GM18909 (cell line): ENCODE data around the gene SPDYE3.
"Not testable (repeated sequence)": the region's sequence is repeated elsewhere in the genome, so short reads cannot be mapped to it uniquely, and the experiment has no call there.

Experiments used
- ATAC-seq: cut with Tn5 transposase; IDR thresholded peaks from one replicate; pipeline ENCODE4 v1.9.1; 2021; ENCODE audit warnings: mild to moderate bottlenecking; ENCODE audit not compliant: unreplicated experiment, poor library complexity

The SPDYE3 gene

DNA sequence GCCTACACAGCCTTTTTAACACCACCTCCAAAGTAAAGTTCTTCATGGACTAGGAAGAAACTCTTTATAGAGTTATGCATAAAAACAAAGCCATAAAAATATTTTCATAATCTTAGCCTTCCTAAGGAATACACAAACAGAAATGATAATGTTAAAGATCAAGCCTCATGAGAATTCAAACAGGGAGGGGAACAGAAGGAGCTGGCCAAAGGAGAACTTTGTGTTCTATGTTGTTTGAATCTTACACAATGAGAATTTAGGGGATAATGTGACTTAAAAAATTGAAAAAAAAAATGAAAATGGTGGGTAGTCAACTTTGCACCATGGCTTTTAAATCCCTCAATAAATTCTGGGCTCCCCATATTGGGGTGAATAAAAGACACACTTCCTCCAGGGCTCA, 41.3 kb downstream of the SPDYE3 start:
- no peak for ATAC-seq

DNA sequence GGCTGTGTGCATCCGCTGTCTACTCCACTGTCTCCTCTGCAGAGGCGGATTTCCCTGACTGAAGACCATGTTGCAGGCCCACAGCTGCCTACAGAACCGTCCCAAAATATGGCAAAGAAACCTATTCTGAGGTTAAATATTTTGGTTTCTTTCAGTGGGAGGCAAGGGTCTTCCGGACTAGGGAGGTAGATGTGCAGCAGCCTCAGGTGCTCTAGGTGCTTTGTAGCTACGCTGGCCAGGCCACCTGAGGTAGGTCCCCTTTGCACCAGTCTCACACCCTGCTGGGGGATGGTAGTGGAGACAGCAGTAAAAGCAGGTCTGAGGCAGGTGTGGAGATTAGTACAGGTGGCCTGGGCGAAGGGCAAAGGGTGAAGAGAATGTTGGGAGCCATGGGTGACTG, 42.3 kb downstream of the SPDYE3 start:
- ATAC-seq: no peak

DNA sequence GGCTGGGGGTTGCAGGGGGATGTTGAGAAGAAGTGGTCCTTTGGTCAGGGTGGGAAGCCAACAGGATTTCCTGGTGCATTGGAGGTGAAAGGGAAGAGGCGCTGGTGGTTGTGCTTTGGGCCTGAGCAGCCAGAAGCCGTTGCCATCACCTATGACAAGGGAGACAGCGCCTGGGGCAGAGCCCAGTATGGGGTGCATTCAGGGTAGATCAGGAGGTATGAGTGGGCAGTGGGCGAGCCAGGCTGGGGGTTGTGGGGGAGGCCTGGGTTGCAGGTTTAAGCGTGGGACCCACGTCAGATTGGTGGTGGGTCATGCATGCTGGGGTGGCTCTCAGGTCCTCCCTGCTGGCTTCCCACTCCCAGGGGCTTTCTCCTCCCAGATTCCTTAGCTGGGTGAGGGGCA, 44.2 kb downstream of the SPDYE3 start:
- no peak for ATAC-seq

DNA sequence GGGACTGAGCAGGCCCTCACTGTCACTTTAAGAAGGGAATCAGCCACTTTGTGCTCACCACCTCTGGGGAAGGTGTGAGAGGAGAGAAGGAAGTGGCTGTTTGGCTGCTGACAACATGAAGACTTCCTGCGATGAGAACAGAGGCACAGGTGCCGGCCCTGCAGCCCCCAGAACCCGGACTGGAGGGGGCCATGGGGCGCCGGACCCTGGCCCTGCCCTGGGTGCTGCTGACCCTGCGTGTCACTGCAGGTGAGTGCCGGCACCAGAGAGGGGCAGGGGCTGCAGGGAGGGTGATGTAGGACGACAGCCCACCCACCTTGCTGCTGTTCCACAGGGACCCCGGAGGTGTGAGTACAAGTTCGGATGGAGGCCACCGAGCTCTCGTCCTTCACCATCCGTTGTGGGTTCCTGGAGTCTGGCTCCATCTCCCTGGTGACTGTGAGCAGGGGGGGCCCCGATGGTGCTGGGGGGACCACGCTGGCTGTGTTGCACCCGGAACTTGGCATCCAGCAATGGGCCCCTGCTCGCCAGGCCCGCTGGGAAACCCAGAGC, 44.8 kb downstream of the SPDYE3 start:
- ATAC-seq: not testable (repeated sequence)

DNA sequence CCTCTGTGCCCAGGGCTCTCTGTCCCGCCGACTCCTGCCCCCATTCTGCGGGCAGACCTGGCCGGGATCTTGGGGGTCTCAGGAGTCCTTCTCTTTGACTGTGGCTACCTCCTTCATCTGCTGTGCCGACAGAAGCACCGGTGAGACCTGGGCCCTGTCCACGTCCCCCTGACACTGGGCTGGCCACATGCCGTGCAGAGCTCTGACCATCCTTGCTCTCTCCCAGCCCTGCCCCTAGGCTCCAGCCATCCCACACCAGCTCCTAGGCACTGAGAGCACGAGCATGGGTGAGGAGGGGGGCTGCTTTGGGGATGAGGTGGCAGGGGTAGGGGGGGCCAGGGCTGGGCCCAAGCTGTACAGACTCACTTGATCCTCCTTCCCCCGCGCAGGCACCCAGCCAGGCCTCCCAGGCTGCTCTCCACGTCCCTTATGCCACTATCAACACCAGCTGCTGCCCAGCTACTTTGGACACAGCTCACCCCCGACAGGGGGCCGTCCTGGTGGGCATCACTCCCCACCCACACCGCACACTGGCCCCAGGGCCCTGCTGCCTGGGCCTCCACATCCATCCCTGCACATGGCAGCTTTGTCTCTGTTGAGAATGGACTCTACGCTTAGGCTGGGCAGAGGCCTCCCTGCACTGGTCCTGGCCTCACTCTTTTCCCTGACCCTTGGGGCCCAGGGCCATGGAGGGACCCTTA, 45.6 kb downstream of the SPDYE3 start:
- ATAC-seq: no peak

DNA sequence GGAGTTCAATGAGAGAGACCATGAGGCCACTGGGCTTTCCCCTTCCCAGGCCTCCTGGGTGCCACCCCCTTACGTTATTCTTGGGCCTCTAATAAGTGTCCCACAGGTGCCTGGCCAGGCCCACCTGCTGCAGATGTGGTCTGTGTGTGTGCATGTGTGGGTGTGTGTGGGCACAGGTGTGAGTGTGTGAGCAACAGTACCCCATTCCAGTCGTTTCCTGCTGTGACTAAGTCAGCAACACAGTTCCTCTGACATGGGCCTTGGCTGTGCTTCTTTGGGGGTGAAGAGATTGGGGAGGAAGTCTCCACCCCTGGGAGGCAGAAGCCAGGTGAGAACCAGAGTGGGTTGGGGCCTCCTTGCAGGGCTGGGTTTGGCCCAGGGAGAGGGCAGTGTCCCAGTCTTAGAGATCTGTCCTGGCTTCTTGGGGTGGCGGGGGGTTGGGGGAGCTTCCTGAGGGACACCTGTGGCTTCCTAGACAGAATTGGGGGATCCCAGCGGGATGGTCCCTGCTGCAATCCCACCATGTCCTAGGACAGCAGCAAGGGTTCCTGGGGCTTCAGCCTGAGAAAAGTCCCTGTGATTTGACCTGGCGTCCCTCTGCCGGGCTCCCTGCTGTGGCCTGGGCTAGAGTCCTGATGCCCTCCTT, 46.3 kb downstream of the SPDYE3 start:
- ATAC-seq: no peak

DNA sequence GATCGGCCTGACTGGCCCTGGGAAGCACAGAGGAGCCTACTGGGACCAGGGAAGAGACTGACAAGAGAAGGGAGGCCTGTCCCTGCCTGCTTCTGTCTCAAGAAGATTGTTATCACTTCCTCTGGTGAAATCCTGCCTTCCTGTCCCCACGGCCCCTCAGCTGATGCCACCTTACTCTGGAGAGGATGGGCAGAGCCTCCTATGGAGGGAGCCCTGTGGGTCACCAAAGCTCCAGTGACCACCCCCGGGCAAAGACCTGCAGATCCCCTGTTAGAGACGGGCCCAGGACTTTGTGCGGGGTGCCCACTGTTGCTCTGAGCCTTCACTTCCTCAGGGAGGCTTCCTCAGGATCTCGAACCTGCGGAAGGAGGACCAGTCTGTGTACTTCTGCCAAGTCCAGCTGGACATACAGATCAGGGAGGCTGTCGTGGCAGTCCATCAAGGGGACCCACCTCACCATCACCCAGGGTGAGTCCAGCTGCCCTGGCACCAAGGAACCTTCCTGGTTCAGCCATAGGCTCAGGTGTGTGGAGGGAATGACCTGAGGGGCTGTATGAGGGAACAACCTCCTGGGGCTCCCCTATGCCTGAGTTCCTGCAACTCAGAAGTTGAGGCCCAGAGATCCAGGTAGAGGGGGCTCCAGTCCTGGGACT, 49.0 kb downstream of the SPDYE3 start:
- ATAC-seq: no peak

DNA sequence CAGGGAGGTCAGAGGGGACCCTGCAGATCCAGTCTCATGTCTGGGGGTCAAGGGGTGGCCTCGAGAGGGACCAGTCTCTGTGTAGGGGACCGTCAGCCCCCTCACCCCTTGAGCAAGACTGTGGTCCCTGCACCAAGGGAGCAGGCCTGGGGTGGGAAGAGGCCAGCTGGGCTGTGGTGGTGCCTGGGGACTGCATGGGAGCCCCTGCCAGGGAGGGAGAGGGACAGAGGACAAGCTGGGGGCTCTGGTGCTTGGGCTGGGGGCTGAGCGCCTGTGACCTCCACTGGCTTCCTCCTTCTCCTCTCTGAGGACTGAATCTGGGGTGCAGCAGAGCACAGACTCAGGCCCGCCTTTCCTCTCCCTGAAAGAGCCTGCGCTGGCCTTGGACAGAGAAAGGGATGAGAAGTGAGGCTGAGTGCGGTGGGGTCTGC, 49.6 kb downstream of the SPDYE3 start:
- no peak for ATAC-seq

DNA sequence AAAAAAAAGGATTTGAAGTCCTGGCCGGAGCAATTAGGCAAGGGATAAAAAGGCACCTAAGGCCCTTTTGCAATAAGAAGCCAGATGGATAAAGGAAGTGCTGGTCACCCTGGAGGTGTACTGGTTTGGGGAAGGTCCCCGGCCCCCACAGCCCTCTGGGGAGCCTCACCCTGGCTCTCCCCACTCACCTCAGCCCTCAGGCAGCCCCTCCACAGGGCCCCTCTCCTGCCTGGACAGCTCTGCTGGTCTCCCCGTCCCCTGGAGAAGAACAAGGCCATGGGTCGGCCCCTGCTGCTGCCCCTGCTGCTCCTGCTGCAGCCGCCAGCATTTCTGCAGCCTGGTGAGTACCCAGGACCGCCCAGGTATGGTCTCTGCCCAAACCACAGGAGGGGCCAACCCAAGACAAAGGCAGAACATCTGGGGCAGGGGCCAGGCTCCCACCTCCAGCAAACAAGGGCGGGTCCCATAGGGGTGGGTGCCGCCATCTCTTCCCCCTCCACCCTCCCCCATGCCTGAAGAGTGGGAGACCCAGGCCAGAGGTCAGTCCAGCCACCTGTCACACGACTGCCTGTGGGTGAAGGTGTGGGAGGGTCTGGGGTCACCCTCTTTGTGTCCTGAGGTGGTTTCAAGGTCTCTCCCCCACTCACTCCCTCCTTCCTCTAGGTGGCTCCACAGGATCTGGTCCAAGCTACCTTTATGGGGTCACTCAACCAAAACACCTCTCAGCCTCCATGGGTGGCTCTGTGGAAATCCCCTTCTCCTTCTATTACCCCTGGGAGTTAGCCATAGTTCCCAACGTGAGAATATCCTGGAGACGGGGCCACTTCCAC, 50.7 kb downstream of the SPDYE3 start, which contains the start of gene PILRB:
TSS of gene PILRB (plus strand) at position 91 of the 830 bp plus-strand sequence. CDS start at position 277, 186 bp downstream.
- no peak for ATAC-seq

DNA sequence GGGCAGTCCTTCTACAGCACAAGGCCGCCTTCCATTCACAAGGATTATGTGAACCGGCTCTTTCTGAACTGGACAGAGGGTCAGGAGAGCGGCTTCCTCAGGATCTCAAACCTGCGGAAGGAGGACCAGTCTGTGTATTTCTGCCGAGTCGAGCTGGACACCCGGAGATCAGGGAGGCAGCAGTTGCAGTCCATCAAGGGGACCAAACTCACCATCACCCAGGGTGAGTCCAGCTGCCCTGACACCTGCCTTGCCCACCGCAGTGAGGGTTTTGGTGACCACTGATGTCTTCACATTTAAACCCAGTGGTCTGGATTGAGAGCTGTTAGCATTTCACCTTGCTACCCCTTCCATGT, 51.3 kb downstream of the SPDYE3 start:
- ATAC-seq: no peak

DNA sequence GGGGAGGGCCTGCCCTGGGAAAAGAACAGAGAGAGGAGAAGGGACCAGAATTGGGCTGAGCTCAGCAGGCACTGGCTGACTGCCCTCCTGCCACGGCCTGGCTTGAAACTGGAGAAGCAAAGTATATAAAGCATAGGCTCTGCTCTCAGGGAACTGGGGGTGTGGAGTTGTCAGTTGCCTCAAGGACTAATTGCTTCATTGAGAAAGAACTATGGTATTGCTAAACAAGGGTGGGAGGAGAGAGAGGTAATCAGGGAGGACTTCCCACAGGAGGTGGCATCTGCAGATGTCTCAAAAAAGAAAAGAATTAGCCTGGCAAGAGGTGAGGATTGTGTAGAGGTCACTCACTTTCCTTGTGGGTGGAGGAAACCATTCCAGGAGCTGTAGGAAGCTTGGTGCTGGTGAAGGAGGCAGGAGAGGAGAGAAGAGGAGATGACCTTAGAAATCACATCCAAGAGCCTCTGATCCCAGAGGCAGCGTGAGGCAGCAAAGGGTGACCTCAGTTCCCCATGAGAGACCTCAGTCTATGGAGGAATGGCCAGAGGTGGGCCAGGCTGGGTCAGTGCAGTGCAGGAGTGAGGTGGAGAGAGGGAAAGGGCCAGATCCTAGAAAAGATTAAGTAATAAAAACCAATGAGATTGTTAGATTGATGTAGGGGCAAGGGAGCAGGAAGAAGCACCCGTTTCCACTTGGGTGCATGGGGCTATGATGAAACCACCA, 52.8 kb downstream of the SPDYE3 start:
- no peak for ATAC-seq

DNA sequence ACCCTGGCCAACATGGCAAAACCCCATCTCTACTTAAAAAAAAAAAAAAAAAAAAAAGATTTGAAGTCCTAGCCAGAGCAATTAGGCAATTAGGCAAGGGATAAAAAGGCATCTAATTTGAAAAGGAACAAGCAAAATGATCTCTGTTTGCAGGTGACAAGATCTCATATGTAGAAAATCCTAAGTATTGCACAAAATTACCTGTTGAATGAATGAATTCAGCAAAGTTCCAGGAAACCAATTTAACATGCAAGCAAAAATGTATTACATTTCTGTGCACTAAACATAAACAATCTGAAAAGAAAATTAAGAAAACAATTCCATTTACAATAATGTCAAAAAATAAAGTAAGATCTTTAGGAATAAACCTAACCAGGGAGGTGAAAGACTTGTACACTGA, 55.6 kb downstream of the SPDYE3 start:
- ATAC-seq: no peak

DNA sequence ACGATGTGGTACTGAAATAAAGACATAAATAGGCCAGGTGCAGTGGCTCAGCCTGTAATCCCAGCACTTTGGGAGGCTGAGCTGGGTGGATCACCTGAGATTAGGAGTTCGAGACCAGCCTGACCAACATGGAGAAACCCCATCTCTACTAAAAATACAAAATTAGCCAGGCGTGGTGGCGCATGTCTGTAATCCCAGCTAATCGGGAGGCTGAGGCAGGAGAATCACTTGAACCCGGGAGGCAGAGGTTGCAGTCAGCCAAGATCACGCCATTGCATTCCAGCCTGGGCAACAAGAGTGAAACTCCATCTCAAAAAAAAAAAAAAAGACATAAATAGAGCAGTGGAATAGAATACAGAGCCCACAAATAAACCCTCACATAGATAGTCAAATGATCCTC, 56.3 kb downstream of the SPDYE3 start:
- ATAC-seq: not testable (repeated sequence)

DNA sequence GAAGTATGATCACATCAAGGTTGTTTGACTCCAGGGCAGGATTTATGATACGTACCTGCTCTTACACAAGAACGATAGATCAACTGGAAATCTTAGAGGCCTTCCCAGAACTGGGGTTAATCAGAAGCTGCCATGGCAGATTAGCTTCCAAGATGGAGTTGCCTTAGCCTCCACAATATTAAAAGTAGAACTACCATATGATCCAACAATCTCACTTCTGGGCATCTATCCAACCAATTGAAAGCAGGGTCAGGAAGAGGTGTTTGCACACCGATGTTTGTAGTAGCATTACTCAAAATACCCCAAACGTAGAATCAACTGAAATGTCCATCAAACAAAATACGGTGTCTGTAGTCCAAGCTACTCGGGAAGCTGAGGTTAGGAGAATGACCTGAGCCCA, 57.0 kb downstream of the SPDYE3 start:
- ATAC-seq: no peak

DNA sequence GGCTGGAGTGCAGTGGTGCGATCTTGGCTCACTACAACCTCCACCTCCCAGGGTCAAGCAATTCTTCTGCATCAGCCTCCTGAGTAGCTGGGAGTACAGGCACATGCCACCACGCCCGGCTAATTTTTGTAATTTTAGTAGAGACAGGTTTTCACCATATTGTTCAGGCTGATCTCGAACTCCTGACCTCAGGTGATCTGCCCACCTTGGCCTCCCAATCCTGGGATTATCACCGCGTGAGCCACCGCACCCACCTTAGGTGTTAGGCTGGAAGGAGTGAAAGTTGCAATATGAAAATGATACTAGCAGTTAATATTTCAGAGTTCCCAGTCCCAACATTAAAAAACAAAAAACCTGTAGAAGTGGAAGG, 58.5 kb downstream of the SPDYE3 start:
- ATAC-seq: not testable (repeated sequence)

DNA sequence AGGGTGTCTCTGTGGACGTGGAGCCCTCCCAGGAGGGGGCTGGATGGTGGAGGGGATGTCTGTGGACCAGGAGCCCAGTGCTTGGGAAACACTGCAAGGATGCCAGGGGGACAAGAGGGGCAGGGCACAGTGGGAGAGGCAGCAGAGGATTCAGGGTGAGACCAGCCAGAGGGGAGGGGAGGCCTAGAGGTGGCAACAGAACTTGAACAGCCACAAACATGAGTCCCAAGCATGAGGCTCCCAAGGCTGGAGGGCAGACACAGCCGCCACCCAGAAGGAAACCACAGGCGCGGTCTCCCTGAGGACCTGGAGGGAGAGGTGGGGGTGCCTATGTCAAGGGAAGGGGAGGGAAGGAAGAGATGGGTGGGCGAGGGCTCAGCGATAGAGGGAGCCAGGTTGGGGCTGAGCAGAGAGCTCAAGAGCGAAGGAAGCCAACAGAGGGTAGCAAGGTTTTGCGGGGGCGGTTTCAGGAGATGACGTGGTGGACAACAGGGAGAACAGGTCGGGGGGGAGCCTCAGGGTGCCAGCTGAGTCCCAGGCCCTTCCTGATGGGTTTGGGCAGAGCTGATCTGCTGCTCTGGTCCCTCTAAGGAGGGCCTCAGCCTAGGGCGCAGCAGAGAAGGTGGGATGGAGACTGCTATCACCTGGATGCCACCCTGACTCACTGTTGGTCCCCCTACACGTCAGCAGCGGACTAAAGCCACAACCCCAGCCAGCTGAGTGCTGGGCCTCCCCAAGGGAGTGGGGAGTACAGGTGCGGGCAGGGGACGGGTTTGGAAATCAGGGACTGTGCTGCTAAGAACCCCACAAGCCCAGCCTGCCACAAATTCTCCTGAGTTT, 59.1 kb downstream of the SPDYE3 start:
- ATAC-seq: no peak

DNA sequence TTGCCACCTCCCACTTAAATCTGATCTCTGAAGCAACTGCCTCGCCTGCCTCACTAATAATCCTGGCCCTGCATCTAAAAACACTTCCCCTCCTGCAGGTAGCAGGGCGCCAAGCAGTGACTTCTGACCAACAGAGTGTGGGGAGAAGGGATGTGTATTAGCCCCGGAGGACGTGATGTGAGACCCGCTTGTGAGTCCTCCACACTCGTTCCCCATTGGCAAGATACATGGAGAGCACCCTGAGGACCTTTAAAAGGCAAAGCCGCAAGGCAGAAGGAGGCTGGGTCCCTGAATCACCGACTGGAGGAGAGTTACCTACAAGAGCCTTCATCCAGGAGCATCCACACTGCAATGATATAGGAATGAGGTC, 59.7 kb downstream of the SPDYE3 start:
- ATAC-seq: no peak

DNA sequence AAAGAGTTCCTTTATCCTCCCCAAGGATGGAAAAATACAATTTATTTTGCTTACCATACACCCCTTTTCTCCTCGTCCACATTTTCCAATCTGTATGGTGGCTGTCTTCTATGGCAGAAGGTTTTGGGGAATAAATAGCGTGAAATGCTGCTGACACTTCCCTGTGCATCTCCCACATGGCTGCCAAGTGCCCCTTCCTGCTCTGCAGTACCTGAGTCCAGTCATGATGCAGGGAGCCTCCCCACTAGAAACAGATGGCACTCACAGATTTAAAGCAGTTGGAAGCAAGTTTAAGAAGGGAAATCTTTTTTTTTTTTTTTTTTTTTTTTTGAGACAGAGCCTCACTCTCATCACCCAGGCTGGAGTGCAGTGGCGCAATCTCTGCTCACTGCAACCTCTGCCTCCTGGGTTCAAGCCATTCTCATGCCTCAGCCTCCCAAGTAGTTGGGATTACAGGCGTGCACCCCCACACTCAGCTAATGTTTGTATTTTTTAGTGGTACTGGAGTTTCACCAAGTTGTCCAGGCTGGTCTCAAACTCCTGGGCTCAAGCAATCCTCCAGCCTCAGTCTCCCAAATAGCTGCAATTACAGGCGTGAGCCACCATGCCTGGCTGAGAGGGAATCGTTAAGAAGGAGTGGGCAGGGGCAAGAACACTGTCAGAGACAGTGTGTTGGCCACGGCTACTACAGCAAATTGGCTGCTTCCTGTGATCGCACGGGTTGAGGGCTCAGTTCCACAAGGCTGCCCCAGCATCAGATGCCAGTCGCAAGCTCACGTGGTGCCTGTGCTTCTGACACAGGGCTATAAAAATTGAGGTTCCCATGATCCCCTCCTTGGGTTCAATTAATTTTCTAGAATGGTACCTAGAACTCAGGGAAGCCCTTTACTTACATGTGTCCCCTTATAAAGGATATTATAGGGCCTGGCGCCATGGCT, 60.4 kb downstream of the SPDYE3 start:
- no peak for ATAC-seq
